ENCODE measurements around the gene RAD51AP2. TPM values are rescaled to one million over a fixed set of nuclear protein-coding genes. Genes with fewer than 3 reads are reported as not detected.

The RAD51AP2 gene
- total RNA-seq, 1 experiment from 2014 or later, result not detected

DNA sequence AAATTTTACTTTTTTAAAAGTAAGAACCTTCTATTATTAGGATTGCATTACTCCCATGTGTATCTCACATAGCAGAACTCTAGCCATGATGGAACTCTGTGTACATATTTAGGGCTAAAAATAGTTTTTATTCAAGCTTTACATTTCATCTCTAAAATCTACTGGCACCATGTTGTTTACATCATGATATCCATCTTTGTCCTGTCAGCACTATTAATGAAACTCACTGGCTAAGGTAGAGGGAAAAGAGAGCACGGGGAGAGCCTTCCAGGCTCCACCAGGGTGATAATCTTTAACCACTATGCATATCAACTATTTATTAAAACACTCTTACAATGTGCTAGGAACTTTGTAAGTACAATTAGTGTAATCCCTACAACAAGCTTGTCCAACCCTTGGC is 34.7 kb downstream of the RAD51AP2 start:
- POLR2A ChIA-PET, result no interaction called here
- ATAC-seq (no peak), DNase-seq (ENCODE audit: low read depth, low spot score) (no peak)
- no peak overlapping the region for H3K4me3 ChIP-seq (ENCODE audit: low read depth in 2 of 2, low read length in 2 of 2)
- CTCF ChIA-PET, result no interaction called here
- TF ChIP-seq, protein P1, sequence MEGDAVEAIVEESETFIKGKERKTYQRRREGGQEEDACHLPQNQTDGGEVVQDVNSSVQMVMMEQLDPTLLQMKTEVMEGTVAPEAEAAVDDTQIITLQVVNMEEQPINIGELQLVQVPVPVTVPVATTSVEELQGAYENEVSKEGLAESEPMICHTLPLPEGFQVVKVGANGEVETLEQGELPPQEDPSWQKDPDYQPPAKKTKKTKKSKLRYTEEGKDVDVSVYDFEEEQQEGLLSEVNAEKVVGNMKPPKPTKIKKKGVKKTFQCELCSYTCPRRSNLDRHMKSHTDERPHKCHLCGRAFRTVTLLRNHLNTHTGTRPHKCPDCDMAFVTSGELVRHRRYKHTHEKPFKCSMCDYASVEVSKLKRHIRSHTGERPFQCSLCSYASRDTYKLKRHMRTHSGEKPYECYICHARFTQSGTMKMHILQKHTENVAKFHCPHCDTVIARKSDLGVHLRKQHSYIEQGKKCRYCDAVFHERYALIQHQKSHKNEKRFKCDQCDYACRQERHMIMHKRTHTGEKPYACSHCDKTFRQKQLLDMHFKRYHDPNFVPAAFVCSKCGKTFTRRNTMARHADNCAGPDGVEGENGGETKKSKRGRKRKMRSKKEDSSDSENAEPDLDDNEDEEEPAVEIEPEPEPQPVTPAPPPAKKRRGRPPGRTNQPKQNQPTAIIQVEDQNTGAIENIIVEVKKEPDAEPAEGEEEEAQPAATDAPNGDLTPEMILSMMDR (IDR thresholded peaks at IDR 0.05), result no peak
- TF ChIP-seq, protein P2, sequence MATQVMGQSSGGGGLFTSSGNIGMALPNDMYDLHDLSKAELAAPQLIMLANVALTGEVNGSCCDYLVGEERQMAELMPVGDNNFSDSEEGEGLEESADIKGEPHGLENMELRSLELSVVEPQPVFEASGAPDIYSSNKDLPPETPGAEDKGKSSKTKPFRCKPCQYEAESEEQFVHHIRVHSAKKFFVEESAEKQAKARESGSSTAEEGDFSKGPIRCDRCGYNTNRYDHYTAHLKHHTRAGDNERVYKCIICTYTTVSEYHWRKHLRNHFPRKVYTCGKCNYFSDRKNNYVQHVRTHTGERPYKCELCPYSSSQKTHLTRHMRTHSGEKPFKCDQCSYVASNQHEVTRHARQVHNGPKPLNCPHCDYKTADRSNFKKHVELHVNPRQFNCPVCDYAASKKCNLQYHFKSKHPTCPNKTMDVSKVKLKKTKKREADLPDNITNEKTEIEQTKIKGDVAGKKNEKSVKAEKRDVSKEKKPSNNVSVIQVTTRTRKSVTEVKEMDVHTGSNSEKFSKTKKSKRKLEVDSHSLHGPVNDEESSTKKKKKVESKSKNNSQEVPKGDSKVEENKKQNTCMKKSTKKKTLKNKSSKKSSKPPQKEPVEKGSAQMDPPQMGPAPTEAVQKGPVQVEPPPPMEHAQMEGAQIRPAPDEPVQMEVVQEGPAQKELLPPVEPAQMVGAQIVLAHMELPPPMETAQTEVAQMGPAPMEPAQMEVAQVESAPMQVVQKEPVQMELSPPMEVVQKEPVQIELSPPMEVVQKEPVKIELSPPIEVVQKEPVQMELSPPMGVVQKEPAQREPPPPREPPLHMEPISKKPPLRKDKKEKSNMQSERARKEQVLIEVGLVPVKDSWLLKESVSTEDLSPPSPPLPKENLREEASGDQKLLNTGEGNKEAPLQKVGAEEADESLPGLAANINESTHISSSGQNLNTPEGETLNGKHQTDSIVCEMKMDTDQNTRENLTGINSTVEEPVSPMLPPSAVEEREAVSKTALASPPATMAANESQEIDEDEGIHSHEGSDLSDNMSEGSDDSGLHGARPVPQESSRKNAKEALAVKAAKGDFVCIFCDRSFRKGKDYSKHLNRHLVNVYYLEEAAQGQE (IDR thresholded peaks at IDR 0.05; ENCODE audit: insufficient read depth in 1 of 2, low read depth in 2 of 2, low read length in 1 of 2), result no peak
- TF ChIP-seq SIN3A (IDR thresholded peaks at IDR 0.05; ENCODE audit: borderline replicate concordance, insufficient read depth, low read depth, low read length) (no peak), TCF7L2 (IDR thresholded peaks at IDR 0.05; ENCODE audit: low read depth, low read length) (no peak), POLR2AphosphoS5 (IDR thresholded peaks at IDR 0.05; ENCODE audit: low read depth, low read length) (no peak)
- H3K4me1 ChIP-seq (ENCODE audit: control insufficient read depth, insufficient read depth, low read length), result no peaks in the 10 kb centered on the region
- H3K27ac ChIP-seq (ENCODE audit: low read length), result no peak overlapping the region
- H3K9me3 ChIP-seq (ENCODE audit: control insufficient read depth, insufficient read depth, low read depth, low read length), result no peaks in the 10 kb centered on the region
- intact Hi-C loops (cut with micrococcal nuclease; ENCODE audit: unreplicated experiment) (no loop called here), in situ Hi-C loops (cut with HindIII; ENCODE audit: low pct_unique_long_range_greater_than_20kb, low sequenced_read_pairs) (no loop called here)
- no peaks in the 10 kb centered on the region for H3K27me3 ChIP-seq (ENCODE audit: control insufficient read depth, insufficient read depth, low read length)
- BruUV-seq (replicated peaks), result no TSS peak
- H3K36me3 ChIP-seq (ENCODE audit: control insufficient read depth, insufficient read depth, low read length), result no peaks in the 10 kb centered on the region

- Histone ChIP-seq H3K4me3 (ENCODE audit: low read depth in 2 of 2, low read length in 2 of 2) (no peak overlapping the region), H3K9me3 (ENCODE audit: control insufficient read depth, insufficient read depth, low read depth, low read length) (no peaks in the 10 kb centered on the region), H3K27me3 (ENCODE audit: control insufficient read depth, insufficient read depth, low read length) (no peaks in the 10 kb centered on the region), H3K36me3 (ENCODE audit: control insufficient read depth, insufficient read depth, low read length) (no peaks in the 10 kb centered on the region), H3K4me1 (ENCODE audit: control insufficient read depth, insufficient read depth, low read length) (no peaks in the 10 kb centered on the region), H3K27ac (ENCODE audit: low read length) (no peak overlapping the region)
- in situ Hi-C loops (cut with HindIII; ENCODE audit: low pct_unique_long_range_greater_than_20kb, low sequenced_read_pairs) (no loop called here), intact Hi-C loops (cut with micrococcal nuclease; ENCODE audit: unreplicated experiment) (no loop called here)
- ChIA-PET POLR2A (no interaction called here), CTCF (no interaction called here)
- no peak for ATAC-seq
- TF ChIP-seq, protein P2 (IDR thresholded peaks at IDR 0.05; ENCODE audit: insufficient read depth in 1 of 2, low read depth in 2 of 2, low read length in 1 of 2), result no peak
- TF ChIP-seq SIN3A (IDR thresholded peaks at IDR 0.05; ENCODE audit: borderline replicate concordance, insufficient read depth, low read depth, low read length) (no peak), TCF7L2 (IDR thresholded peaks at IDR 0.05; ENCODE audit: low read depth, low read length) (no peak), POLR2AphosphoS5 (IDR thresholded peaks at IDR 0.05; ENCODE audit: low read depth, low read length) (no peak)
- DNase-seq (ENCODE audit: low read depth, low spot score), result no peak
- BruUV-seq (replicated peaks), result no TSS peak
These were observed 35.6 kb downstream of the RAD51AP2 start for GRCh38 chr2:17482651-17483050.

All from Panc1 (cell line).